Stimulated activated naive B cell treated with anti-CD40 and anti-IgM and Interleukin-4, amounts not matched to agents 10 μg/mL and 1 μg/mL and 100 μg/mL, for 72 hours (primary cell): ENCODE results near the gene GJD2.

Experiments
- ATAC-seq, 2 donors: fragments of 150-1000 bp; cut with Tn5 transposase; replicated peaks; 2 replicates each; pipeline ENCODE4 v1.10.0; 2021; ENCODE audit warnings: moderate library complexity in 1 of 2
- DNase-seq: peaks from one replicate; pipeline ENCODE4 v3.0.0; 2021
- H3K27ac Mint-ChIP-seq: one replicate; pipeline ENCODE4 v1.8.0; 2022; ENCODE audit warnings: mild to moderate bottlenecking, mixed read lengths
- H3K27me3 Mint-ChIP-seq, 2 donors: one replicate each; pipeline ENCODE4 v1.8.0; 2022; ENCODE audit warnings: mixed read lengths in 2 of 2
- H3K36me3 Mint-ChIP-seq, 2 donors: one replicate each; pipeline ENCODE4 v1.8.0; 2022; ENCODE audit warnings: mixed read lengths in 2 of 2, mild to moderate bottlenecking in 1 of 2
- H3K4me1 Mint-ChIP-seq, 2 donors: one replicate each; pipeline ENCODE4 v1.8.0; 2022; ENCODE audit warnings: mixed read lengths in 2 of 2, mild to moderate bottlenecking in 1 of 2
- H3K4me3 Mint-ChIP-seq, 2 donors: one replicate each; pipeline ENCODE4 v1.8.0; 2022; ENCODE audit warnings: mild to moderate bottlenecking in 2 of 2, mixed read lengths in 2 of 2, moderate library complexity in 1 of 2
- H3K9me3 Mint-ChIP-seq, 2 donors: one replicate each; pipeline ENCODE4 v1.8.0; 2022; ENCODE audit warnings: mixed read lengths in 2 of 2, mild to moderate bottlenecking in 1 of 2

The GJD2 gene

DNA sequence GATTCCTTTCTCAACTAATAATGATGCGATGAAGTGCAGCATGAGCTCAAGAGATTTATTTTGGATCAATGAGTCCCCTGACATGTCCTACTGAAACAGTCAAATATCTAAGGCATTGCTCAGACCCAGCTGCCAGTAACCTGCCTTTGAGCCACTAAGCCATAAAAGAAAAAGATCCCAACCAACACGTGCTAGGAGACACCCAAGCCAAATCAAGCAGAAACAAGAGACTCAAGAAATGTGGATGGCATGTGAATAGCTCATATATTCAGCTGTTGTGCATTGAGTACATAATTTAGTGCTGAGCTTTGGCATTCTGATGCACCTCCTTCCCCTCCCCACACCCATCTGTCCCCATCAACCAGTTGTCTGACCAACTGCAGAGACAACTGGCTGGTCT, 29.2 kb downstream of the GJD2 start:
- Mint-ChIP-seq H3K4me1 (no peaks in the 10 kb centered on the region), H3K4me3 (no peak overlapping the region)

DNA sequence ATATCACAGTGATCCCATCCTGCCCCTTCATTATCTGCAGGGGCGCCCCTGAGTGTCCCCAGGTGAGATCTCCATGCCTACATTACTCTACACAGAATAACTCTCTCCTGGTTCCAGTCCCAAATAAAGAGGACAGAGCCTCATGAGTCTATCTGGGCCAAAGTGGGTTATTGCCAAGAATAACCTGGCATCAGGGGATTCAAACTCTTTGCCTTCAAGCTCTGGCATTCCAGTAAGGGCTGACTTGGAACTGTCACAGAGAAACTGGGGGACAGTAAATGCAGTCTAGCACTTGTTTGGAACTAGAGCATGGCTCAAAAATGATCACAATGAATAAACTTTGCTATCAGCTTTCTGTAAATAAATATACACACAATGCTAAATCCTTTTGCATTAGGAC, 30.3 kb downstream of the GJD2 start:
- Mint-ChIP-seq H3K27ac (no peak overlapping the region), H3K9me3 (peaks cover 0 to 2% of the 10 kb centered on the region in 2 donors), H3K4me3 (no peak overlapping the region), H3K4me1 (no peaks in the 10 kb centered on the region), H3K36me3 (no peaks in the 10 kb centered on the region), H3K27me3 (peaks cover 41 to 55% of the 10 kb centered on the region in 2 donors)
- DNase-seq = no peak
- ATAC-seq = no peak

More for the DNA sequence above, 29.2 kb downstream of the GJD2 start:
- Mint-ChIP-seq H3K36me3 (no peaks in the 10 kb centered on the region), H3K27me3 (peaks cover 35 to 49% of the 10 kb centered on the region in 2 donors), H3K27ac (no peak overlapping the region), H3K9me3 (peaks cover 0 to 2% of the 10 kb centered on the region in 2 donors)
- no peak for DNase-seq
- ATAC-seq = no peak

DNA sequence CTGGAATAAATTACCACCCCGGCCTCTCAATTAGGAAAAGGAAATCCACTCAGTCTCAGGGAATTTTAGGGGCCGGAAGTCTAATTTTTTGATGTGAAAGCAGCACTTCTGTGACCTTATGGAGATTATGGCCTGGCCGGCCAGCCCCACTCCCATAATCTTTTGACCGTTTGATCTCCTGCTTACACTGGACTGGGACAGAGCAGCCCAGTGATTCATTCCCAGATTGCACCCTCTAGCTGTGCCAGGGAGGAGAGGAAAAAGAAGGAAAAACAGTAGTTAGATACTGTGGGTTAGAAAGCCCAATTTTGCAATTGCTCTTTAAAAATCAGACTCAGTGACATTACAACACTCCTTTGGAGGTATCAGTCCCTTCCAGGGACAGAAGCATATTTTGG, 32.4 kb downstream of the GJD2 start:
- no peak for ATAC-seq
- H3K36me3 Mint-ChIP-seq = no peaks in the 10 kb centered on the region
- H3K9me3 Mint-ChIP-seq = peaks cover 0 to 2% of the 10 kb centered on the region in 2 donors
- H3K27ac Mint-ChIP-seq = no peak overlapping the region
- no peak for DNase-seq
- H3K4me3 Mint-ChIP-seq = no peak overlapping the region
- H3K27me3 Mint-ChIP-seq = peaks cover 37 to 56% of the 10 kb centered on the region in 2 donors
- no peaks in the 10 kb centered on the region for H3K4me1 Mint-ChIP-seq

DNA sequence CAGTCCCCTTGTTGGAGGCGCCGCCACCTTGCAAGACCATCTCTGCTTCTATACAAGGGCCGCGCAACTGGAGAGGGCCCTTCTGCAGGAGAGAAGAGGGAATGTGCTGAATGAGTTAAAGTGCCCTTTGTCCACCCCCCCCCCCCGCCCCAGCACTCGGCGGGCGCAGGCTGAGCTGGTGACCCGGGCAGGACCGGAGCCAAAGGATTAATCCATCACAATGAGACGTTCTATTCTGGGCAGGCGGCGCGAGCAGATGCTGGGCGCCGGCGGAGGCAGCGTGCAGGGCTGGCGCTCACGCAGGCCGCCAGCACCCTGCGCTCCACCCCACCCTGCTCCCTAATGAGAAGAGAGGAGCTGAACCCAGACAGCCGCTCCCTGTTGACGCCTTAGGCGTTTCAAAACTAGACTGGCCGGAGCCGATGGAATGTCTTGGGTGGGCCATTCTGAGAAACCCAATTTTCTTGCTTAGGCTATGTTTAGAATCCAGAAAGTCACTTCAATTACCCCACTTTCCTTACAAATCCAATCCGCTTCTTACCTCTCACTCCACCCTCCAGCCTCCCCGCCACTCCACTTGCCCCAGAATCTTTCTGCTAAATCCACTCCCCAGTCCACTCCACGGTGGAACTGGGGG, 32.9 kb downstream of the GJD2 start:
- Mint-ChIP-seq H3K27me3 (peaks cover 33 to 52% of the 10 kb centered on the region in 2 donors), H3K4me1 (no peaks in the 10 kb centered on the region)

DNA sequence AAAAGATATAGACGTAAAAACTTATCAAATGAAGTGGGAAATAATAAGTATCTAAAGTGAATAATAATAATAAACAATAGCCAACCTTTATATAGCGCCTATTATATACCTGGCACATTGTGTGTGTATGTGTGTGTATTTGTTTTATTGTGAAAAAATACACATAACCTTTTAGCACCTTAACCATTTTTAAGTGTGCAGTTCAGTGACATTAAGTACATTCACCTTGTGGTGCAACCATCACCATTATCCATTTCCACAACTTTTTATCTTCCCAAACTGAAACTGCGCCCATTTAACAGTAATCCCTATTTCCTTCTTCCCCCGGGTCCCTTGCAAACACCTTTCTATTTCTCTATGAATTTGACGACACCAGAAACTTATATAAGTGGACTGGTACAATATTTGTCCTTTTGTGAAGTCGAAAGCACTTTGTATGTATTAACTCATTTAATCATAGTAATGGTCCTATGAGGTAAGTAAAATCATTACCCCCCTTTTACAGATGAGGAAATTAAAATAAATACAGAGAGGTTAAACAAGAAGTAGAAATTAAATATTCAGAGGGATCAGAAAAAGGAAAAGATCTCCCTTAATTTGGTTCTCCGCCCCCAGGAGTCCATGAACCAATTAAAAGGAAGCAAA, 33.5 kb downstream of the GJD2 start:
- Mint-ChIP-seq H3K27ac (no peak overlapping the region), H3K4me1 (no peaks in the 10 kb centered on the region), H3K9me3 (peaks cover 0 to 3% of the 10 kb centered on the region in 2 donors), H3K4me3 (no peak overlapping the region), H3K27me3 (peaks cover 33 to 47% of the 10 kb centered on the region in 2 donors), H3K36me3 (no peaks in the 10 kb centered on the region)
- ATAC-seq (no peak), DNase-seq (no peak)

More for the DNA sequence above, 32.9 kb downstream of the GJD2 start:
- H3K36me3 Mint-ChIP-seq = no peaks in the 10 kb centered on the region
- no peak overlapping the region for H3K27ac Mint-ChIP-seq
- no peak overlapping the region for H3K4me3 Mint-ChIP-seq
- DNase-seq = no peak
- peaks cover 0 to 2% of the 10 kb centered on the region in 2 donors for H3K9me3 Mint-ChIP-seq
- ATAC-seq = peak; percentile 44 to 53

DNA sequence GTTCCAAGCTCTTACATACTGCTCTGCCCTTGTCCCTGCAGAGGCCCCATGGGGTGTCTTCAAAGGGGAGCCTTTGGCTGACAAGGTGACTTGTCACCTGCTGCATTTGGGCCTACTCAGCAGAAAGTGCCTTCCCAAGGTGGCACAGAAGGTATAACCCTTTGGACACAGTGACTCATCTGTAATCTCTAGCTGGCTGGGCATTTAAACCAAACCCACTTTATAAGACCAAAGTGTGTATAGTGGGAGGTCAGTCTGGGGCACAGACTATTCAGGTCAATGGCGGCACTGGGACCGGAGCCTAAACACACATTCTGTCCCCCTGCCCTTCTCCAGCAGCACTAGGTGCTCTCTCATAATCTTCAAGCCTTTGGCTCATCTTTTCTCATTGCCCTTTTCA, 35.1 kb downstream of the GJD2 start:
- ATAC-seq = no peak
- no peaks in the 10 kb centered on the region for H3K4me1 Mint-ChIP-seq
- DNase-seq = no peak
- H3K27ac Mint-ChIP-seq = no peak overlapping the region
- peaks cover 33 to 43% of the 10 kb centered on the region in 2 donors for H3K27me3 Mint-ChIP-seq
- H3K9me3 Mint-ChIP-seq = peaks cover 0 to 2% of the 10 kb centered on the region in 2 donors
- no peak overlapping the region for H3K4me3 Mint-ChIP-seq
- no peaks in the 10 kb centered on the region for H3K36me3 Mint-ChIP-seq

DNA sequence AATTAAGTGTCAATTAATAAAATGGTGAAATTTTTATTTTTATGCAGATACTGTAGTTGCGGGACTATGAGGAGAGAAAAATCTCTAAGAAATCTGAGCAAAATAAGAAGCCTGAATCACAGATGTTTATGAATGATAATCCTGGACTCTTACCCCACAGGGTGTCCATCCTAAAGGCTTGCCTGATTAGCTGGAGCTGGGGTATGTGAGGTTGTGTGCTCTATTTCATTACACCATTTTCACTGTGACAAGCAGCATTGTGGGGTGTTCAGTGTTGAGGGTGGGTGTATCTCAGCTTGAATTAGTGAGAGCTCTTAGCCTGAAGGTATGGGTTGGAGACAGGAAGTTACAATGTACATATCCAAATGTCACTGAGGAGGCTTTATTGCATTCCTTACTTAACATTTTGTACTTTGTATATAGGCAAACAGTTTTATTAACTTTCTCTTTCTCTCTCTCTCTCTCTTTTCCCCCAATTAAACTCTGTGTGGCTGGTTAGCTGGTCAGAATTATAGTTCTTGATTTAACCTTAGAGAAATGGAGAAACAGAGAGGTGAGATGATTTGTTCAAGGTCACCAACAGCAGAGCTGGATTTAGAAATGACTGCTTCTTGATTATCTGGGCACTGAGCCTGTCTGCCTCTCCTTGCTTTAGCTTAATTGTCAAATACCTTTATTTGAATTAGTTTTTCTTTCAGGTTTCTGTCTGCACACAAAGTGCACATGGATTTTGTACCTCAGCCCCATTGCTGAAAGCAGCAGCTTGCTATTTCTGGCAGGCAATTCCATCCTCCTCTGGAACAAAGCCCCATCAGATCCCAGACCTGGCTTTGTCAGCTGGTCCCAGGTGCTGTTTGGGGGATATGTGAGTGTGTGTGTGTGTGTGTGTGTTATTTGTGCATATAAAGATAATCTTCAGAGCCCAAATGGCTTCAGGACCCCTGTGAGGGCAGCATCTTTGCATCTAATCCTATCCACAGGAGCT, 35.8 kb downstream of the GJD2 start:
- no peak overlapping the region for H3K4me3 Mint-ChIP-seq
- no peak overlapping the region for H3K27ac Mint-ChIP-seq
- DNase-seq = no peak
- no peak for ATAC-seq
- peaks cover 31 to 41% of the 10 kb centered on the region in 2 donors for H3K27me3 Mint-ChIP-seq
- H3K9me3 Mint-ChIP-seq = peaks cover 0 to 2% of the 10 kb centered on the region in 2 donors
- H3K4me1 Mint-ChIP-seq = no peaks in the 10 kb centered on the region
- no peaks in the 10 kb centered on the region for H3K36me3 Mint-ChIP-seq

DNA sequence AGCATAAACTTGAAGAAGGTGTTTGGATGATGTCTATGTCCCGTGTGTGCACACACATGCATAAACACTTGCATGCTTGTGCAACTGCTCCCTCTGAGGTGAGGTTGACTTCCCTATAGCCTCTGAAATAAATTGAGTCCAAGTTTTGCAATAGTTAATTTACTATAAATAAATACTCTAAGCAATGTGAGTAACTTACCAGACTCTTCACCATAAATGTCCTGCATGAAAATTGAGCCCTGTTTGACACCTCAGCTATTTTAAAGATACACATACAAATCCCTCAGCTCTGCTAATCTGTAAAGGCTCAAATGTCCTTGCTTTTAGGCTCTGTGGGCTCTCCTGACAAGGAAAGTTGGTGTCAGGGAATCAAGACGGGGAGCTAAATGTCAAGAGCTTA, 37.1 kb downstream of the GJD2 start:
- Mint-ChIP-seq H3K36me3 (no peaks in the 10 kb centered on the region), H3K4me1 (no peaks in the 10 kb centered on the region), H3K27me3 (peaks cover 23 to 37% of the 10 kb centered on the region in 2 donors), H3K4me3 (no peak overlapping the region), H3K9me3 (peaks cover 0 to 2% of the 10 kb centered on the region in 2 donors), H3K27ac (no peak overlapping the region)
- DNase-seq = no peak
- ATAC-seq = no peak

DNA sequence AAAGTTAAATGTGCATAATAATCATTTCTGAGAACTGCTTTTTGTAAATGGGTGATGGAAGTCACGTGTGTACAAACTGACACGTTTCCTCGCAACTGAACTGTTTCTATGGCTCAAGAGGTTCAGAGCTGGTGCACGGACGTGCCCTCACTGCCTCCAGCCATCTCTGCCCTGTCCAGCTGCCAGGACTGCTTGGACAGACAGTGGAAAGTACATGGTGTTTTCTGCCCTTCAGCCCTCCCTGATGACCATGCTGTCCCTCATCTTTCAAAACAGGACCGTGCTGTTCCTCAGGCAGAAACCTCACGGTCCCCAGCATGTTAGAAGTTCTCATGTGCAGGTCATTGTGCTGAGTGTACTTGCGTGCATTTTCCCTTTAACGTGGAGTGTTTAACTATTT, 38.7 kb downstream of the GJD2 start:
- no peaks in the 10 kb centered on the region for H3K4me1 Mint-ChIP-seq
- no peaks in the 10 kb centered on the region for H3K36me3 Mint-ChIP-seq
- peaks cover 0 to 2% of the 10 kb centered on the region in 2 donors for H3K9me3 Mint-ChIP-seq
- ATAC-seq (no peak), DNase-seq (no peak)
- H3K27ac Mint-ChIP-seq = no peak overlapping the region
- H3K27me3 Mint-ChIP-seq = peaks cover 13 to 38% of the 10 kb centered on the region in 2 donors
- no peak overlapping the region for H3K4me3 Mint-ChIP-seq

DNA sequence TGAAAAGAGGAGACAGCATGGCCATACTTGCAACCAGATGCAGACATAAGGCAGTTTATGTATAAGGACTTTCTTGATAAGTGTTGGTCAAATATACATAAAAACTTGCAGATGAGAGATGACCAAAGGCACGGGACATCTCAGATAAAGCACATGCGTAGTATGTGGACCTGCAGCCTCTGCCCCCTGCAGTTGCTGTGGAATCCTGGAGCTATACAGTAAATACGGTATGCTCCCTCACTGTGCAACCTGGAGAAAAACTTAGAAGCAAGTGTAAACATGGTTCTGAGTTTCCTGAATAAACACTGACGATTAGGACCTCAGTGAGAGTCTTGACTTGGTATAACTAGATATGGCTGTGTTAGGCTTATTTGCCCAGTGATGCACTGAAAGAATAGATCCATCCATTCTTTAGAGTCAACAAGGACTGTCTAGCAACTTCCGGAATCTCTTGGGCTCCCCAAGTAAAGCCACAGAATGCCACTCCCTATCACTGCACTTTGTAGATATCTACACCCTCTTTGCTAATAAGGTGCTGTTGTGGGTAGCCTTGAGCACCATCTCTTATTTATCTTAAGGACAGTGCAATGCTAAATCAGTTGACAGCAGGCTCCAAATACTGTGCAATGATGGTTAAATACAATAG, 40.2 kb downstream of the GJD2 start:
- ATAC-seq (no peak), DNase-seq (no peak)
- no peaks in the 10 kb centered on the region for H3K4me1 Mint-ChIP-seq
- H3K4me3 Mint-ChIP-seq = no peak overlapping the region
- peaks cover 7 to 35% of the 10 kb centered on the region in 2 donors for H3K27me3 Mint-ChIP-seq
- no peaks in the 10 kb centered on the region for H3K36me3 Mint-ChIP-seq
- no peak overlapping the region for H3K27ac Mint-ChIP-seq
- peaks cover 0 to 2% of the 10 kb centered on the region in 2 donors for H3K9me3 Mint-ChIP-seq

DNA sequence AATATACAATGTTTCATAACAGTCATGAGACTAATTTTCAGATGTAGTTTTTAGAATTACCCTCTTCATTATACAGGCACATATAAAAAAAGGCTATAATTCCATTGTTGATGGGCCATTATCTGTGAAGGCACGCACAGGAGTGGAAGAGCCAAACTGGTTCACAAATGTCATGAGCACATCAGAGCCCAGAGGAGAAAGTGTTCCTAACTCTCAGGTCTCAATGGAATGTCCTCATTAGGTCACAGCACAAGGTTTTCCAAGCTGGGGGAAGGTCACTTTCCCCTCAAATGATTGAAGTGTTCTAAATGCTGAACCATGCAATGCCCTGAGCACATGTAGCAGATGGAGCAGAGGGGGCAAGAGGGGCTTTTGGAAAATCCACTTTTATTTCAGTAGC, 41.2 kb downstream of the GJD2 start:
- H3K36me3 Mint-ChIP-seq = no peaks in the 10 kb centered on the region
- DNase-seq = no peak
- H3K4me3 Mint-ChIP-seq = no peak overlapping the region
- no peaks in the 10 kb centered on the region for H3K4me1 Mint-ChIP-seq
- peaks cover 0 to 2% of the 10 kb centered on the region in 2 donors for H3K9me3 Mint-ChIP-seq
- H3K27ac Mint-ChIP-seq = no peak overlapping the region
- H3K27me3 Mint-ChIP-seq = peaks cover 10 to 42% of the 10 kb centered on the region in 2 donors
- no peak for ATAC-seq

DNA sequence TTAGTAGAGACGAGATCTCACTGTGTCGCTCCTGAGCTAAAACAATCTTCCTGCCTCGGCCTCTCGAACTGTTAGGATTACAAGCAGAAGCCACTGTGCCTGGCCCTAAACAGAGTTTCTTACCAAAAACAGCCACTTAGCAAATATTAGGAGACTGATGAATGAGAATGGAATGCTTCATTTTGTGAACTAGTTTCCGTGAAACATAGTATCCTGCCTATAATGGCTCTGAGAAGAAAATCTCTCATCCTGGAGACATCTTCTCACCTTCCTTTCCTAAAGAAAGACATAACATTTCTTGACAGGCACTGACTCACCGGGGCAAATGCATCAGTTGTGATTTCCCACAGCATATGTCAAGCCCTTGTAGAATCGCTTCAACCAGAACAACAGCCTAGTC, 44.9 kb downstream of the GJD2 start:
- peaks cover 0 to 1% of the 10 kb centered on the region in 2 donors for H3K9me3 Mint-ChIP-seq
- DNase-seq (no peak), ATAC-seq (no peak)
- H3K4me3 Mint-ChIP-seq = no peak overlapping the region
- no peaks in the 10 kb centered on the region for H3K4me1 Mint-ChIP-seq
- H3K27ac Mint-ChIP-seq = no peak overlapping the region
- no peaks in the 10 kb centered on the region for H3K36me3 Mint-ChIP-seq
- H3K27me3 Mint-ChIP-seq = peaks cover 16 to 51% of the 10 kb centered on the region in 2 donors

DNA sequence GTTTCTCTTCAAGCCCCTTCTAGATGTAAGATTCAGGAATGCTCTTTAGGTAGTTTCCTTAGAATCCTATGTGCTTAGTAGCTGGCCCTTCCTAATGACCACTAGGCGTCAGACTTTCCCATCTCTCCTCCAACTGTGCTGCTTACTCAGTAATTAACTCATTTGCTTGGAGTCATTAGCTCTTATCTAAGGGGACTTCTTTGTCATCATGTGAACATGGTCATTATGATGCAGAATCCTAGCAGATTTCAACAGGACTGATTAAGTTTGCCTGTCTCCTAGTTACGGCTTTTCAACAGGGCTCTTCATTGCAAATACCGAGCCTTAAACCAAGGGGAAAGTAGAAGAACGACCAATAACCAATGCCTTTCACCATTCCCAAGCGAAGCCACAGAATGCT, 46.4 kb downstream of the GJD2 start:
- Mint-ChIP-seq H3K4me1 (no peaks in the 10 kb centered on the region), H3K9me3 (peaks cover 0 to 1% of the 10 kb centered on the region in 2 donors), H3K4me3 (no peak overlapping the region), H3K36me3 (no peaks in the 10 kb centered on the region), H3K27me3 (peaks cover 22 to 59% of the 10 kb centered on the region in 2 donors), H3K27ac (no peak overlapping the region)
- peak; percentile 67 to 68 for ATAC-seq
- DNase-seq = no peak

DNA sequence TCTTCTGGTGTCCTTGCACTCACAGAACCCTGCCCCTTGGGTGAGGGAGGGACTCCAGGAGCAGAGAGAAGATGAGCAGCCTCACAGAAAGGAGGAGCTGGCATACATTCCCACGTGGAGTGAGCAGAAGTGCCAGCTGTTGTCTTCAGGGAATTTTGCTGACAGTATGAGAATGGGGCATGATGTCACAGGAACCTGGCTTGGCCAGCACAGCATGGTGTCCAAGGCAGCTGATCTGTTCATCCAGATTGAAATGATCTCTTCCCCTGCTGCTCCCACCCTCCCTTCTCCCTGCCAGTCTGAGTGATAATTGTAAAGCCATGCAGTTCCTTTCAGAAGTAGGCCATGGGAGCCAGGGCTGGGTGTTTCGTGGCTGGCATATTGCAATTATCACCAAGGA, 53.3 kb downstream of the GJD2 start:
- H3K27me3 Mint-ChIP-seq = peaks cover 26 to 31% of the 10 kb centered on the region in 2 donors
- peaks cover 0 to 1% of the 10 kb centered on the region in 2 donors for H3K9me3 Mint-ChIP-seq
- H3K4me3 Mint-ChIP-seq = no peak overlapping the region
- DNase-seq = no peak
- no peaks in the 10 kb centered on the region for H3K4me1 Mint-ChIP-seq
- no peaks in the 10 kb centered on the region for H3K36me3 Mint-ChIP-seq
- ATAC-seq = no peak
- no peak overlapping the region for H3K27ac Mint-ChIP-seq
